Measurements from ENCODE around the gene KRTAP9-2.
"Not testable (repeated sequence)": the region's sequence is repeated elsewhere in the genome, so short reads cannot be mapped to it uniquely, and the experiment has no call there.

KRTAP9-2 gene

DNA sequence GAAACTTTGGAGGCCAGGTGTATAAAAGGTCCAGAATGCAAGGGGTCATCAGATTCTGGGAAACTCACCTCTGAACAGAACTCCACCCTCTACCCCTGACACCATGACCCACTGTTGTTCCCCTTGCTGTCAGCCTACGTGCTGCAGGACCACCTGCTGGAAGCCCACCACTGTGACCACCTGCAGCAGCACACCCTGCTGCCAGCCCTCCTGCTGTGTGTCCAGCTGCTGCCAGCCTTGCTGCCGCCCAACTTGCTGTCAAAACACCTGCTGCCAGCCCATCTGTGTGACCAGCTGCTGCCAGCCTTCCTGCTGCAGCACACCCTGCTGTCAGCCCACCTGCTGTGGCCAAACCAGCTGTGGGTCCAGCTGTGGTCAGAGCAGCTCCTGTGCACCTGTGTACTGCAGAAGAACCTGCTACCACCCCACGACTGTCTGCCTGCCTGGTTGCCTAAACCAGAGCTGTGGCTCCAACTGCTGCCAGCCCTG, 11.5 kb downstream of the KRTAP9-2 start, which contains the start of gene KRTAP9-8:
Gene KRTAP9-8, plus strand, starts transcription at position 51 of the 489 bp plus-strand sequence. Its CDS starts 53 bp downstream, at position 104.
- not testable (repeated sequence) for DNase-seq

GRCh38 chr17:41246995-41247787, 20.7 kb downstream of the KRTAP9-2 start:
- DNase-seq = not testable (repeated sequence)

- not testable (repeated sequence) for DNase-seq
Measured at GRCh38 chr17:41249637-41250240, 23.3 kb downstream of the KRTAP9-2 start, which contains the start of gene KRTAP9-4. TSS of gene KRTAP9-4 (plus strand) at chr17:41249687. CDS start at chr17:41249721, 34 bp downstream.

- DNase-seq = no peak
Measured at GRCh38 chr17:41251261-41251660, 24.8 kb downstream of the KRTAP9-2 start.

GRCh38 chr17:41254861-41255260, 28.4 kb downstream of the KRTAP9-2 start:
- DNase-seq = no peak

- DNase-seq = not testable (repeated sequence)
Measured at GRCh38 chr17:41255381-41256290, 29.2 kb downstream of the KRTAP9-2 start, which contains the start of gene KRTAP9-9. TSS of gene KRTAP9-9 (plus strand) at chr17:41255384.

- DNase-seq = no peak
Measured at GRCh38 chr17:41256291-41256685, 29.8 kb downstream of the KRTAP9-2 start.

DNA sequence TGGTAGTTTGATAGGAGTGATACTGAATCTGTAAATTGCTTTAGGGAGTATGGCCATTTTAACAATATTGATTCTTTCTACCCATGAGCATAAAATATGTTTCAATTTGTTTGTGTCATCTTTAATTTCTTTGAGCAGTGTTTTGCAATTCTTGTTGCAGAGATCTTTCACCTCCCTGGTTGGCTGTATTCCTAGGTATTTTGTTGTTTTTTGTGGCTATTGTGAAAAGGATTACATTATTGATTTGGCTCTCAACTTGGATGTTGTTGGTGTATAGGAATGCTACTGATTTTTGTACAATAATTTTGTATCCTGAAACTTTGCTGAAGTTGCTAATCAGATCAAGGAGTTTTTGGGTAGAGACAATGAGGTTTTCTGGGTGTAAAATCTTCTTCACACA, 32.0 kb downstream of the KRTAP9-2 start:
- DNase-seq = no peak

DNA sequence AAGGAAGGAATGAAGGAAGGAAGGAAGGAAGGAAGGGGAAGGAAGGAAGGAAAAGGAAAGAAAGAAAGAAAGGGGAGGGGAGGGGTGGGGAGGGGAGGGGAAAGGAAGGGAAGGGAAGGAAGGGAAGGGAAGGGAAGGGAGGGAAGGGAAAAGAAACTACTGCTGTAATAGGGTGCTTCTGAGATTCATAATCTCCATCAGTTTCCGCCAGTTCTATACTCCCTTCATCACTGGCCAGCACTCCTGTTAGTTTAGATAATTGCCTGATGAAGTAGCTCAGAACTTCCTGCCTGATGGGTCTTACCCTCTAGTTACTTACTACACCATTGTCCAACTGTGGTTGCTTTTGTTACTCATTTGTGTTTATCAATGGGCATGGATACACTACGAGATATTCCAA, 36.8 kb downstream of the KRTAP9-2 start:
- DNase-seq = no peak

- no peak for DNase-seq
Measured at GRCh38 chr17:41264599-41264998, 38.2 kb downstream of the KRTAP9-2 start.

- no peak for DNase-seq
Measured at GRCh38 chr17:41265078-41265477, 38.6 kb downstream of the KRTAP9-2 start, which contains the start of gene KRTAP9-6. TSS of gene KRTAP9-6 (plus strand) at chr17:41265378. CDS start at chr17:41265378, 0 bp downstream.

DNA sequence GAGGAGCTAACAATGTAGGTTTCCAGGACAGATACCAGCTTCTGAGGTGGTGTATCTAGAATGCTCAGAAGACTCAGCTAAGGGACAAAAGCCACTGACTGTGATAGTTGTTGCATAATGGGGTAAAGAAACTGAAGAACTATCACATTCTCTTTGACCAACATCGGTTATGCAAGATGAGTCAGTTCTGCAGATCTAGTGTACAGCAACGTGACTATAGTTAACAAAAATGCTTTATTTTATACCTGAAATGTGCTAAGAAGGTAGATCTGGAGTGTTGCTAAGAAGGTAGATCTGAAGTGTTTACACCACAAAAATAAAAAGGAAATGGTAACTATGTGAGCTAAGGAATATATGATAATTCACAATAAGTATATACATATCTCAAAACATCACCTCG, 41.3 kb downstream of the KRTAP9-2 start:
- DNase-seq = no peak

- not testable (repeated sequence) for DNase-seq
Measured at GRCh38 chr17:41271323-41271722, 44.9 kb downstream of the KRTAP9-2 start.

- no peak for DNase-seq
Measured at GRCh38 chr17:41271858-41272257, 45.4 kb downstream of the KRTAP9-2 start.

- DNase-seq = not testable (repeated sequence)
Measured at GRCh38 chr17:41275648-41276190, 49.3 kb downstream of the KRTAP9-2 start, which contains the start of gene KRTAP9-7. TSS of gene KRTAP9-7 (plus strand) at chr17:41275698. CDS start at chr17:41275698, 0 bp downstream.

Data from stimulated activated CD8-positive, alpha-beta memory T cell treated with anti-CD3 and anti-CD28 coated beads, Interleukin-4, amount 100 ng/mL, for 48 hours (primary cell).